ENCODE measurements around the gene KRTAP17-1.

DNA sequence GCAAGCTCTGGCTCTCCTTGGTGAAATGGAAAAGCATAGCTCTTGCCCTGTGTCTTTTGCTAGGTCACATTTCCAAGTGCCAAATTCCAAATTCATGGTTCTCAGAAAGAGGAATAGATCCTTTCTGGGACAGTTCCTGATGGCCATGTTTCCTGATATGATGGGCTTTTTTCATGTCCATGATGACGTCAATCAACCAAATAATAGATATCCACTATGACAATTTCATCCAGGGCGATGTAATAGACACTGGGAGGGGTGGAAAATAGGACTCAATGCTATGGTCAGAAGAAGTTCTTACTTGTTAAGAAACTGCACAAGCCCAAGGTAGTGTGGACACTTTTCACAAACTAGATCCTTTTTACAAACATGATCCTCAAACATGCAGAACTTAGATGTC lies 35.7 kb upstream of the KRTAP17-1 start:
- no peak for TF ChIP-seq POLR2A (IDR thresholded peaks at IDR 0.05; ENCODE audit: low read depth, low read length)
- TF ChIP-seq SPI1 (IDR thresholded peaks at IDR 0.05; ENCODE audit: low read depth, low read length), result no peak
- TF ChIP-seq TAF1 (IDR thresholded peaks at IDR 0.05; ENCODE audit: low read depth, low read length), result no peak
- no peak for TF ChIP-seq POLR2AphosphoS5 (IDR thresholded peaks at IDR 0.05; ENCODE audit: low read depth, low read length)

Measured in GM12891 (cell line).